Measurements from ENCODE around the gene ZBTB49. TPM values are rescaled to one million over a fixed set of nuclear protein-coding genes. Genes with fewer than 3 reads are reported as not detected.

ZBTB49 gene
- total and polyA plus RNA-seq, 7 donors, result 0.69 to 6.2 (median 4.1) TPM

- Histone ChIP-seq H3K9me3 (no peaks in the 10 kb centered on the region), H3K27ac (no peak overlapping the region), H3K4me3 (no peak overlapping the region), H3K4me1 (no peaks in the 10 kb centered on the region), H3K36me3 (no peaks in the 10 kb centered on the region), H3K27me3 (no peaks in the 10 kb centered on the region)
- no peak for TF ChIP-seq POLR2A (IDR thresholded peaks at IDR 0.05)
- TF ChIP-seq POLR2AphosphoS5 (IDR thresholded peaks at IDR 0.05), result no peak
- no peak for TF ChIP-seq EP300 (IDR thresholded peaks at IDR 0.05)
- TF ChIP-seq CTCF (IDR thresholded peaks at IDR 0.05), result no peak
- 57 to 76% methylated on average over 11 of the region's 11 CpGs for WGBS, 2 donors
- intact Hi-C loops (cut with DNase I), result loop anchor here (5.0 kb wide), 1 partner anchor 86 kb away; no protein-coding TSS in a partner anchor
- DNase-seq, result no peak
Observed at GRCh38 chr4:4338210-4339001, 48.4 kb downstream of the ZBTB49 start.

GRCh38 chr4:4339504-4340085, 49.5 kb downstream of the ZBTB49 start:
- H3K4me1 ChIP-seq, result no peaks in the 10 kb centered on the region
- WGBS, 2 donors, result 51 to 56% methylated on average over 21 of the region's 21 CpGs

GRCh38 chr4:4341861-4342650, 52.0 kb downstream of the ZBTB49 start:
- no peaks in the 10 kb centered on the region for H3K9me3 ChIP-seq
- H3K27ac ChIP-seq, result no peak overlapping the region
- no peaks in the 10 kb centered on the region for H3K4me1 ChIP-seq
- H3K27me3 ChIP-seq, result no peaks in the 10 kb centered on the region
- intact Hi-C loops (cut with DNase I), result no loop called here
- no peak for DNase-seq
- 92 to 93% methylated on average over 9 of the region's 9 CpGs for WGBS, 2 donors
- H3K36me3 ChIP-seq, result no peaks in the 10 kb centered on the region
- no peak overlapping the region for H3K4me3 ChIP-seq
- TF ChIP-seq POLR2AphosphoS5 (IDR thresholded peaks at IDR 0.05) (no peak), POLR2A (IDR thresholded peaks at IDR 0.05) (no peak), CTCF (IDR thresholded peaks at IDR 0.05) (no peak), EP300 (IDR thresholded peaks at IDR 0.05) (no peak)

More at GRCh38 chr4:4339504-4340085, 49.5 kb downstream of the ZBTB49 start:
- no peak for DNase-seq
- Histone ChIP-seq H3K4me3 (no peak overlapping the region), H3K36me3 (no peaks in the 10 kb centered on the region), H3K27me3 (no peaks in the 10 kb centered on the region), H3K9me3 (no peaks in the 10 kb centered on the region), H3K27ac (no peak overlapping the region)
- intact Hi-C loops (cut with DNase I), result loop anchor here (5.0 kb wide), 1 partner anchor 87 kb away; no protein-coding TSS in a partner anchor
- TF ChIP-seq POLR2A (IDR thresholded peaks at IDR 0.05) (no peak), CTCF (IDR thresholded peaks at IDR 0.05) (no peak), POLR2AphosphoS5 (IDR thresholded peaks at IDR 0.05) (no peak), EP300 (IDR thresholded peaks at IDR 0.05) (no peak)

GRCh38 chr4:4343038-4343437, 53.0 kb downstream of the ZBTB49 start:
- intact Hi-C loops (cut with DNase I), result no loop called here
- Histone ChIP-seq H3K4me1 (no peaks in the 10 kb centered on the region), H3K27me3 (no peaks in the 10 kb centered on the region), H3K9me3 (no peaks in the 10 kb centered on the region), H3K4me3 (no peak overlapping the region), H3K27ac (no peak overlapping the region), H3K36me3 (no peaks in the 10 kb centered on the region)
- TF ChIP-seq POLR2A (IDR thresholded peaks at IDR 0.05), result no peak
- TF ChIP-seq CTCF (IDR thresholded peaks at IDR 0.05), result no peak
- no peak for TF ChIP-seq EP300 (IDR thresholded peaks at IDR 0.05)
- no peak for TF ChIP-seq POLR2AphosphoS5 (IDR thresholded peaks at IDR 0.05)
- no peak for DNase-seq
- WGBS, 2 donors, result 80 to 82% methylated on average over 5 of the region's 5 CpGs

Data from sigmoid colon (tissue), 7 donors.